NB4 (cell line): ENCODE data around the gene ZNF143.

ENCODE experiments used
- CTCF ChIP-seq: IDR thresholded peaks from one replicate; pipeline ENCODE4 v1.5.1; 2012; ENCODE audit warnings: low read depth, low read length
- POLR2A ChIP-seq: IDR thresholded peaks from 2 replicates; pipeline ENCODE4 v1.6.1; 2011; ENCODE audit warnings: mild to moderate bottlenecking; ENCODE audit not compliant: insufficient read length; ENCODE audit errors: extremely low read depth

GRCh38 chr11:9562716-9563115, 101.9 kb downstream of the ZNF143 start:
- no peak for TF ChIP-seq CTCF
- TF ChIP-seq POLR2A: no peak
